K562 (cell line): ENCODE data around the gene SHF. TPM values are rescaled to one million over a fixed set of nuclear protein-coding genes. Genes with fewer than 3 reads are reported as not detected.
A peak's percentile ranks its signal among the peaks of the same experiment; 100 is the strongest.

Experiments
- BCL6 ChIP-seq: fragments of 250-450 bp; sonication (Bioruptor Pico); IDR thresholded peaks from 2 replicates; pipeline ENCODE4 v1.4.0; 2020
- ETV1 ChIP-seq: fragments of 450-650 bp; conservative IDR thresholded peaks from 2 replicates; pipeline ENCODE4 v1.6.1; 2016; ENCODE audit warnings: missing genetic modification characterization, control low read depth, low read depth, missing compliant biosample characterization
- KDM5B ChIP-seq: fragments of 200-600 bp; sonication (generic); IDR thresholded peaks from 2 replicates; pipeline ENCODE4 v1.6.1; 2012; ENCODE audit warnings: low read depth, mild to moderate bottlenecking, moderate library complexity, low read length, control low read depth, inconsistent platforms; ENCODE audit not compliant: insufficient replicate concordance
- NELFE ChIP-seq: IDR thresholded peaks from 2 replicates; pipeline ENCODE4 v1.6.1; 2011; ENCODE audit warnings: mild to moderate bottlenecking; ENCODE audit not compliant: insufficient read depth, insufficient read length
- SAFB ChIP-seq: fragments of 200-400 bp; formaldehyde crosslinking; IDR thresholded peaks from 2 replicates; pipeline ENCODE4 v1.6.1; 2017; ENCODE audit warnings: low read depth, low read length, borderline replicate concordance
- SMARCA4 ChIP-seq: fragments of 450-650 bp; IDR thresholded peaks from 2 replicates; pipeline ENCODE4 v1.6.1; 2016
- TCF7 ChIP-seq: sonication (generic); IDR thresholded peaks from 2 replicates; pipeline ENCODE4 v1.6.1; 2016; ENCODE audit warnings: antibody characterized with exemption, borderline replicate concordance
- ZNF354B ChIP-seq: fragments of 250-450 bp; sonication (Bioruptor Pico); IDR thresholded peaks from 2 replicates; pipeline ENCODE4 v1.4.0; 2020
- polyA plus RNA-seq, 8 experiments: library from polyadenylated mRNA; depleted of rRNA in 4 of 8; stranded (reverse) in 5 of 8; unstranded in 3 of 8; fragments of >200 nt; fragmentation: Nextera tagmentation in 2 of 8; fragmentation: Illumina TruSeq in 1 of 8; extraction: Ambion mirVana in 2 of 8; extraction: Trizol in 1 of 8; gene quantifications; 2 replicates each; pipeline versions ENCODE4 v1.2.1 to v1.2.3, GENCODE V29; 2011 to 2014; ENCODE audit warnings: inconsistent platforms in 1 of 8, missing spikeins in 1 of 8
- total RNA-seq, 7 experiments: library from RNA; depleted of rRNA in 6 of 7; stranded (reverse); fragments of >200 nt in 6 of 7; fragmentation: Illumina TruSeq in 2 of 7; extraction: Trizol in 2 of 7; gene quantifications; 2 replicates each; pipeline versions ENCODE4 v1.2.1 to v1.2.3, GENCODE V29; 2011 to 2021; ENCODE audit warnings: low replicate concordance in 1 of 7
- TF ChIP-seq, protein P1 (sequence below): fragments of 250-450 bp; sonication (Bioruptor Pico); IDR thresholded peaks from 2 replicates; pipeline ENCODE4 v1.5.0; 2021; ENCODE audit warnings: mild to moderate bottlenecking, moderate library complexity
- TF ChIP-seq, protein P2 (sequence below): fragments of 450-650 bp; formaldehyde crosslinking; IDR thresholded peaks from 2 replicates; pipeline ENCODE4 v1.4.0; 2022; ENCODE audit warnings: missing genetic modification characterization
- TF ChIP-seq, protein P3 (sequence below): fragments of 450-650 bp; formaldehyde crosslinking; IDR thresholded peaks from 2 replicates; pipeline ENCODE4 v1.4.0; 2020; ENCODE audit warnings: mild to moderate bottlenecking, moderate library complexity
- TF ChIP-seq, protein P4 (sequence below): fragments of 450-650 bp; conservative IDR thresholded peaks from 2 replicates; pipeline ENCODE4 v1.6.1; 2016; ENCODE audit warnings: missing genetic modification characterization, low read depth, mild to moderate bottlenecking, control low read depth, missing compliant biosample characterization
- TF ChIP-seq, protein P5 (sequence below): fragments of 250-450 bp; sonication (Bioruptor Pico); IDR thresholded peaks from 2 replicates; pipeline ENCODE4 v1.4.0; 2020
- TF ChIP-seq, protein P6 (sequence below): IDR thresholded peaks from 3 replicates; pipeline ENCODE4 v1.6.1; 2011; ENCODE audit warnings: borderline replicate concordance, mild to moderate bottlenecking; ENCODE audit not compliant: insufficient read length, insufficient read depth

The SHF gene
- total and polyA plus RNA-seq, 9 of the 15 experiments (the other 6 are each of a cell fraction or from before 2014, with no cell fraction given) = 0.51 to 2.2 (median 0.85) TPM; not detected in 2

DNA sequence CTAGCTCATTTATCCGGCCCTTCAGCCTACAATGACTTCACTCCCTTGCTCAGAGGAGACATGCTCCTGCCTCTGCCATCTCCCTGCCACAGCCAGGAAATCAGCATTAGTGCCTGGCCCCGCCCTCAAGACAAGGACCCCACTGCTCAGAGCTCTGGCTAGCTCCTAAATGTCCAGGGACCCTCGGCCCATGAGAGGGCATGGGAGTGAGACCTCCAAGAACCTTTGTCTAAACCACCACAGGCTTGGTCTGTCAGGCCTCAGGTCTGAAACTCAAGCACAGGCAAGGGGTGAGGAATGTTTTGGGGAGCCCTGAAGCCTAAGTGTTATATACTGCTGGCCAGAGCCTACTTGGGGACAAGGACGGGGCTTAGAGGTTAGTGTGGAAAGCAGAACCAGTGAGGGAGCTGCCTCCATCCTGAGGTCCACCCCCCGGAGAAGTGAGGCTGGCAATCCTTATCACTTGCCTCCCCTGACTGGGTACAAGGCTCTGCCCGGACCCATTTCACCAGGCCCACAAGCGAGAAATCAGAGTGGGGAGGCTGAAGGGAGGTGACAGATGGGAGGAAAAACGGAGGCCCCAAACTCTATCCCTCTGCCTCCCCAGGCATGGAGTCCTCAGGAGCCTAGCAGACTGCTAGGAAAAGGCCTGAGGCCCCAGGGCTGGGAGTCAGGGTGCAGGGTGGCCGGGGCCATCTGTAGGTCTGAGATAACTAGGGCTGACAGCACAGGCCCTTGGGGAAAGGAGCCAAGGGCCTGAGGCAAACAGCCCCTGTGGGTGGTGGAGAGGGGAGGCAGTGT lies 18.8 kb downstream of the SHF start (continued):
- TF ChIP-seq, protein P1, sequence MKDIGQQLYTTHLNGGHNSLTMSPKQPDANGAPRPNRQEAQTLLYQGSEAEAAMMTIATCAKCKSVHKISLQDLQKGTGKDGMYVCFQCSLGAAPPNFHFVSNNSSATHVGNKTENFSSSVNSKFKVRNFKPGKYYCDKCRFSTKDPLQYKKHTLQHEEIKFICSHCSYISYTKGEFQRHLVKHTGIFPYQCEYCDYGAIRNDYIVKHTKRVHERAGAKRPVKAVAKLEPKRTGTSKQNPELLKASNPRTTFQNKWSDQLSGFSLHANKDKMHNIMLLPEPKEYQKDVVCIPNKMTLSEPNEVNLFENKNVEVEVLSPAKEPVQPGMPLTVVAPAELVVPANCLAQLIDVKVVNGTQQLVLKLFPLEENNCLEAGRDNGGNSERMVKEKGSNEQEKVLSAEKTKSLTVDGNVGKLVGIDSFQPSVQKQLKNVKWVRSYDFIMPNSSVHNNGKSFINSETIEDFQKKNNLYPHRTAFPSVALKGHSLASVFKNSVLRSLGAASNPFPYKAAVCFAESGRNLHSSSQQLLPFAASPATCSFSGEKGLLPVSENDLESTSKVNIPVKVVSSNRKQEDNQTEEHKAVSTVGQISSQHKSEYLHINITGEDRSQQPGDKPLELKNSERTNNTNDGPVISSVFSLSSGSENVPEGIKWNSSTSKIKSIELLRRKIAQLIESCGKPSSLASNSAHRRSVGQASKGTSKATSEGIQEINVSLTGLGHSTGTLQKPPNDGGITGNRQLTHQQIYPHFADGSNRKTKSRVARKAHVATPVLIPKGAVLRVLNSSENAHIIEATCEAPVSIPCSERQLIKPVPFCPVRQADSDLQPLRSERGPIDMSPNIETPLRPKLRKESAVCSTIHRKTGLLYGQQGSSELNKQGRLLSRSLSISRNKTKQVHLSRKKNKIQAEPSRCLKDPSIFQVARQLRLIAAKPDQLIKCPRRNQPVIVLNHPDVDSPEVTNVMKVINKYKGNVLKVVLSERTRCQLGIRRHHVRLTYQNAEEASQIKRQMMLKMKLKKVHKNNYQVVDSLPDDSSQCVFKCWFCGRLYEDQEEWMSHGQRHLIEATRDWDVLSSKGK (CRISPR knock-in tag) = no peak
- TF ChIP-seq, protein P2, sequence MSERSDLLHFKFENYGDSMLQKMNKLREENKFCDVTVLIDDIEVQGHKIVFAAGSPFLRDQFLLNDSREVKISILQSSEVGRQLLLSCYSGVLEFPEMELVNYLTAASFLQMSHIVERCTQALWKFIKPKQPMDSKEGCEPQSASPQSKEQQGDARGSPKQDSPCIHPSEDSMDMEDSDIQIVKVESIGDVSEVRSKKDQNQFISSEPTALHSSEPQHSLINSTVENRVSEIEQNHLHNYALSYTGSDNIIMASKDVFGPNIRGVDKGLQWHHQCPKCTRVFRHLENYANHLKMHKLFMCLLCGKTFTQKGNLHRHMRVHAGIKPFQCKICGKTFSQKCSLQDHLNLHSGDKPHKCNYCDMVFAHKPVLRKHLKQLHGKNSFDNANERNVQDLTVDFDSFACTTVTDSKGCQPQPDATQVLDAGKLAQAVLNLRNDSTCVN (CRISPR knock-in tag) = no peak
- TF ChIP-seq, protein P3, sequence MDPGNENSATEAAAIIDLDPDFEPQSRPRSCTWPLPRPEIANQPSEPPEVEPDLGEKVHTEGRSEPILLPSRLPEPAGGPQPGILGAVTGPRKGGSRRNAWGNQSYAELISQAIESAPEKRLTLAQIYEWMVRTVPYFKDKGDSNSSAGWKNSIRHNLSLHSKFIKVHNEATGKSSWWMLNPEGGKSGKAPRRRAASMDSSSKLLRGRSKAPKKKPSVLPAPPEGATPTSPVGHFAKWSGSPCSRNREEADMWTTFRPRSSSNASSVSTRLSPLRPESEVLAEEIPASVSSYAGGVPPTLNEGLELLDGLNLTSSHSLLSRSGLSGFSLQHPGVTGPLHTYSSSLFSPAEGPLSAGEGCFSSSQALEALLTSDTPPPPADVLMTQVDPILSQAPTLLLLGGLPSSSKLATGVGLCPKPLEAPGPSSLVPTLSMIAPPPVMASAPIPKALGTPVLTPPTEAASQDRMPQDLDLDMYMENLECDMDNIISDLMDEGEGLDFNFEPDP (CRISPR knock-in tag) = no peak
- TF ChIP-seq TCF7 = no peak
- no peak for TF ChIP-seq KDM5B
- TF ChIP-seq, protein P4, sequence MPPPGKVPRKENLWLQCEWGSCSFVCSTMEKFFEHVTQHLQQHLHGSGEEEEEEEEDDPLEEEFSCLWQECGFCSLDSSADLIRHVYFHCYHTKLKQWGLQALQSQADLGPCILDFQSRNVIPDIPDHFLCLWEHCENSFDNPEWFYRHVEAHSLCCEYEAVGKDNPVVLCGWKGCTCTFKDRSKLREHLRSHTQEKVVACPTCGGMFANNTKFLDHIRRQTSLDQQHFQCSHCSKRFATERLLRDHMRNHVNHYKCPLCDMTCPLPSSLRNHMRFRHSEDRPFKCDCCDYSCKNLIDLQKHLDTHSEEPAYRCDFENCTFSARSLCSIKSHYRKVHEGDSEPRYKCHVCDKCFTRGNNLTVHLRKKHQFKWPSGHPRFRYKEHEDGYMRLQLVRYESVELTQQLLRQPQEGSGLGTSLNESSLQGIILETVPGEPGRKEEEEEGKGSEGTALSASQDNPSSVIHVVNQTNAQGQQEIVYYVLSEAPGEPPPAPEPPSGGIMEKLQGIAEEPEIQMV (tag) = no peak
- TF ChIP-seq SAFB = no peak
- TF ChIP-seq, protein P5, sequence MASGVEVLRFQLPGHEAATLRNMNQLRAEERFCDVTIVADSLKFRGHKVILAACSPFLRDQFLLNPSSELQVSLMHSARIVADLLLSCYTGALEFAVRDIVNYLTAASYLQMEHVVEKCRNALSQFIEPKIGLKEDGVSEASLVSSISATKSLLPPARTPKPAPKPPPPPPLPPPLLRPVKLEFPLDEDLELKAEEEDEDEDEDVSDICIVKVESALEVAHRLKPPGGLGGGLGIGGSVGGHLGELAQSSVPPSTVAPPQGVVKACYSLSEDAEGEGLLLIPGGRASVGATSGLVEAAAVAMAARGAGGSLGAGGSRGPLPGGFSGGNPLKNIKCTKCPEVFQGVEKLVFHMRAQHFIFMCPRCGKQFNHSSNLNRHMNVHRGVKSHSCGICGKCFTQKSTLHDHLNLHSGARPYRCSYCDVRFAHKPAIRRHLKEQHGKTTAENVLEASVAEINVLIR (CRISPR knock-in tag) = no peak
- no peak for TF ChIP-seq NELFE
- TF ChIP-seq, protein P6, sequence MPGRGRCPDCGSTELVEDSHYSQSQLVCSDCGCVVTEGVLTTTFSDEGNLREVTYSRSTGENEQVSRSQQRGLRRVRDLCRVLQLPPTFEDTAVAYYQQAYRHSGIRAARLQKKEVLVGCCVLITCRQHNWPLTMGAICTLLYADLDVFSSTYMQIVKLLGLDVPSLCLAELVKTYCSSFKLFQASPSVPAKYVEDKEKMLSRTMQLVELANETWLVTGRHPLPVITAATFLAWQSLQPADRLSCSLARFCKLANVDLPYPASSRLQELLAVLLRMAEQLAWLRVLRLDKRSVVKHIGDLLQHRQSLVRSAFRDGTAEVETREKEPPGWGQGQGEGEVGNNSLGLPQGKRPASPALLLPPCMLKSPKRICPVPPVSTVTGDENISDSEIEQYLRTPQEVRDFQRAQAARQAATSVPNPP = no peak
- no peak for TF ChIP-seq ZNF354B (CRISPR knock-in tag)
- TF ChIP-seq SMARCA4 = peak; percentile 70
- TF ChIP-seq BCL6 (CRISPR knock-in tag) = no peak
- no peak for TF ChIP-seq ETV1 (tag)
